HEK293 (cell line): Measurements from ENCODE around the gene NPAP1.

ENCODE experiments used
- CTCF ChIA-PET: fragments of 350-600 bp; formaldehyde crosslinking; extraction: SDS; loops from one replicate; lab custom pipeline; 2021; ENCODE audit warnings: antibody characterized with exemption; lab: Yijun Ruan, JAX
- POLR2A ChIA-PET: fragments of 300-600 bp; formaldehyde crosslinking; extraction: SDS; loops from one replicate; lab custom pipeline; 2020; ENCODE audit warnings: antibody characterized with exemption, inconsistent platforms; lab: Yijun Ruan, JAX
- H3K27ac ChIP-seq: fragments of 200-500 bp; sonication (Bioruptor generic); 2 replicates; pipeline ENCODE4 v1.5.1; 2014; ENCODE audit warnings: low read depth, low read length, control low read depth, inconsistent platforms; ENCODE audit errors: extremely low read depth
- H3K36me3 ChIP-seq, 2 experiments: fragments of 200-500 bp in 1 of 2; sonication (Bioruptor generic) in 1 of 2; 1 replicate in 1 of 2; 2 replicates in 1 of 2; pipeline ENCODE4 v1.5.1; 2014 to 2017; ENCODE audit warnings: inconsistent platforms in 2 of 2, low read length in 2 of 2; ENCODE audit not compliant: control insufficient read depth in 2 of 2, insufficient read depth in 1 of 2
- H3K4me1 ChIP-seq: fragments of 200-500 bp; sonication (Bioruptor generic); 2 replicates; pipeline ENCODE4 v1.5.1; 2014; ENCODE audit warnings: mild to moderate bottlenecking, low read length, inconsistent platforms; ENCODE audit not compliant: control insufficient read depth, insufficient read depth
- H3K4me3 ChIP-seq: 2 replicates; pipeline ENCODE4 v1.5.1; 2011; ENCODE audit warnings: low read depth, mild to moderate bottlenecking, control low read depth, low read length, moderate library complexity
- H3K9me3 ChIP-seq: fragments of 200-500 bp; sonication (Bioruptor generic); 2 replicates; pipeline ENCODE4 v1.5.1; 2014; ENCODE audit warnings: low read depth, low read length, inconsistent platforms; ENCODE audit not compliant: control insufficient read depth, insufficient read depth
- BCL6B ChIP-seq: fragments of 450-650 bp; formaldehyde crosslinking; IDR thresholded peaks from 2 replicates; pipeline ENCODE4 v1.5.1; 2017; ENCODE audit warnings: missing biosample characterization, missing genetic modification characterization
- HOXD13 ChIP-seq: sonication (generic); formaldehyde crosslinking; IDR thresholded peaks from 2 replicates; pipeline ENCODE4 v1.8.0; 2022; ENCODE audit warnings: missing genetic modification reagents, borderline replicate concordance
- IKZF3 ChIP-seq: fragments of 450-650 bp; IDR thresholded peaks from 2 replicates; pipeline ENCODE4 v1.5.0; 2018; ENCODE audit warnings: missing biosample characterization, mild to moderate bottlenecking, missing genetic modification characterization, moderate library complexity
- MZF1 ChIP-seq: fragments of 450-650 bp; formaldehyde crosslinking; IDR thresholded peaks from 2 replicates; pipeline ENCODE4 v1.5.1; 2017; ENCODE audit warnings: missing biosample characterization, missing genetic modification characterization, borderline replicate concordance
- PRDM6 ChIP-seq: fragments of 450-650 bp; formaldehyde crosslinking; IDR thresholded peaks from 2 replicates; pipeline ENCODE4 v1.5.1; 2017; ENCODE audit warnings: missing biosample characterization, missing genetic modification characterization
- SETDB1 ChIP-seq: IDR thresholded peaks from one replicate; pipeline ENCODE4 v1.6.1; 2017; ENCODE audit warnings: mild to moderate bottlenecking, low read length, moderate library complexity, mixed read lengths; ENCODE audit not compliant: insufficient read length
- ZBTB11 ChIP-seq: fragments of 450-650 bp; formaldehyde crosslinking; conservative IDR thresholded peaks from 2 replicates; pipeline ENCODE4 v1.5.1; 2016; ENCODE audit warnings: low read depth, missing biosample characterization, missing genetic modification characterization
- ZNF140 ChIP-seq: fragments of 450-650 bp; formaldehyde crosslinking; IDR thresholded peaks from 2 replicates; pipeline ENCODE4 v1.5.1; 2016; ENCODE audit warnings: missing biosample characterization, missing genetic modification characterization
- ZNF16 ChIP-seq: fragments of 450-650 bp; formaldehyde crosslinking; IDR thresholded peaks from 2 replicates; pipeline ENCODE4 v1.5.1; 2016; ENCODE audit warnings: low read depth, missing biosample characterization, missing genetic modification characterization
- ZNF26 ChIP-seq: fragments of 450-650 bp; formaldehyde crosslinking; IDR thresholded peaks from 2 replicates; pipeline ENCODE4 v1.5.1; 2016; ENCODE audit warnings: missing biosample characterization, missing genetic modification characterization
- ZNF366 ChIP-seq: fragments of 450-650 bp; formaldehyde crosslinking; conservative IDR thresholded peaks from 2 replicates; pipeline ENCODE4 v1.5.1; 2016; ENCODE audit warnings: missing biosample characterization, missing genetic modification characterization
- ZNF391 ChIP-seq: fragments of 450-650 bp; formaldehyde crosslinking; IDR thresholded peaks from 2 replicates; pipeline ENCODE4 v1.5.1; 2016; ENCODE audit warnings: low read depth, missing biosample characterization, missing genetic modification characterization, borderline replicate concordance
- ZNF433 ChIP-seq: fragments of 450-650 bp; formaldehyde crosslinking; IDR thresholded peaks from 2 replicates; pipeline ENCODE4 v1.5.1; 2016; ENCODE audit warnings: missing biosample characterization, missing genetic modification characterization, low read depth
- ZNF510 ChIP-seq: fragments of 450-650 bp; formaldehyde crosslinking; IDR thresholded peaks from 2 replicates; pipeline ENCODE4 v1.5.1; 2018; ENCODE audit warnings: mild to moderate bottlenecking, missing genetic modification characterization, missing biosample characterization; ENCODE audit not compliant: insufficient replicate concordance
- ZNF558 ChIP-seq: fragments of 450-650 bp; formaldehyde crosslinking; IDR thresholded peaks from 2 replicates; pipeline ENCODE4 v1.5.1; 2016; ENCODE audit warnings: missing biosample characterization, missing genetic modification characterization
- ZNF561 ChIP-seq: fragments of 450-650 bp; IDR thresholded peaks from 2 replicates; pipeline ENCODE4 v1.5.1; 2018; ENCODE audit warnings: missing biosample characterization, missing genetic modification characterization, borderline replicate concordance
- ZNF626 ChIP-seq: fragments of 450-650 bp; sonication (Bioruptor Pico); formaldehyde crosslinking; IDR thresholded peaks from 2 replicates; pipeline ENCODE4 v1.5.1; 2018; ENCODE audit warnings: missing biosample characterization, missing genetic modification characterization, inconsistent platforms
- ZNF701 ChIP-seq: fragments of 450-650 bp; formaldehyde crosslinking; IDR thresholded peaks from 2 replicates; pipeline ENCODE4 v1.5.1; 2016; ENCODE audit warnings: missing biosample characterization, missing genetic modification characterization
- ZNF768 ChIP-seq: fragments of 450-650 bp; formaldehyde crosslinking; IDR thresholded peaks from 2 replicates; pipeline ENCODE4 v1.5.1; 2018; ENCODE audit warnings: missing biosample characterization, mild to moderate bottlenecking, missing genetic modification characterization
- ZNF837 ChIP-seq: fragments of 450-650 bp; formaldehyde crosslinking; IDR thresholded peaks from 2 replicates; pipeline ENCODE4 v1.5.1; 2016; ENCODE audit warnings: missing biosample characterization, missing genetic modification characterization
- ZSCAN16 ChIP-seq: fragments of 450-650 bp; formaldehyde crosslinking; IDR thresholded peaks from 2 replicates; pipeline ENCODE4 v1.5.1; 2016; ENCODE audit warnings: missing biosample characterization, missing genetic modification characterization
- ZSCAN5A ChIP-seq: fragments of 450-650 bp; formaldehyde crosslinking; IDR thresholded peaks from 2 replicates; pipeline ENCODE4 v1.5.1; 2016; ENCODE audit warnings: missing biosample characterization, missing genetic modification characterization

The NPAP1 gene

GRCh38 chr15:24696201-24696600 is 20.6 kb downstream of the NPAP1 start (continued):
- TF ChIP-seq ZNF626 (tag by site-specific recombination) (no peak), ZNF140 (tag by site-specific recombination) (no peak), MZF1 (no peak), ZNF558 (no peak), PRDM6 (no peak), ZNF561 (no peak), ZNF768 (tag by site-specific recombination) (no peak), ZNF433 (tag by site-specific recombination) (no peak), BCL6B (tag by site-specific recombination) (no peak), SETDB1 (no peak), ZSCAN16 (no peak), ZNF510 (tag by site-specific recombination) (no peak), ZNF837 (no peak)

- no peaks in the 10 kb centered on the region for H3K36me3 ChIP-seq
- no peak overlapping the region for H3K27ac ChIP-seq
- CTCF ChIA-PET, result no interaction called here
- H3K4me1 ChIP-seq, result no peaks in the 10 kb centered on the region
- POLR2A ChIA-PET, result no interaction called here
- no peak overlapping the region for H3K4me3 ChIP-seq
- H3K9me3 ChIP-seq, result no peaks in the 10 kb centered on the region
- no peak for TF ChIP-seq ZNF391 (tag by site-specific recombination)
- TF ChIP-seq ZNF26 (tag by site-specific recombination), result no peak
- no peak for TF ChIP-seq ZNF16 (tag by site-specific recombination)
- TF ChIP-seq ZSCAN5A (tag by site-specific recombination), result no peak
- no peak for TF ChIP-seq ZNF366
- TF ChIP-seq HOXD13 (CRISPR knock-in tag), result no peak
- TF ChIP-seq ZBTB11 (tag by site-specific recombination), result no peak
- no peak for TF ChIP-seq IKZF3 (tag by site-specific recombination)
- no peak for TF ChIP-seq ZNF701 (tag by site-specific recombination)
- TF ChIP-seq, all 188 proteins: peak for 0
Measured at GRCh38 chr15:24696842-24697241, 21.3 kb downstream of the NPAP1 start.
